Upper lobe of right lung (tissue), 1 donor: Measurements from ENCODE around the gene CD19. TPM values are rescaled to one million over a fixed set of nuclear protein-coding genes. Genes with fewer than 3 reads are reported as not detected.

Source experiments
- ATAC-seq: fragments of 200-7000 bp; cut with Tn5 transposase; one replicate; pipeline ENCODE4 v1.9.1; 2020; ENCODE audit warnings: mild to moderate bottlenecking, moderate library complexity
- DNase-seq: peaks from one replicate; pipeline ENCODE4 v3.0.0-alpha.2; 2020
- H3K27ac ChIP-seq: fragments of 200-600 bp; one replicate; pipeline ENCODE4 v1.8.0; 2022
- H3K27me3 ChIP-seq: fragments of 200-600 bp; one replicate; pipeline ENCODE4 v1.8.0; 2022; ENCODE audit warnings: mild to moderate bottlenecking
- H3K36me3 ChIP-seq: fragments of 200-600 bp; one replicate; pipeline ENCODE4 v1.8.0; 2022
- H3K4me1 ChIP-seq: fragments of 200-600 bp; one replicate; pipeline ENCODE4 v1.8.0; 2022
- H3K4me3 ChIP-seq: fragments of 200-600 bp; one replicate; pipeline ENCODE4 v1.8.0; 2022; ENCODE audit warnings: mild to moderate bottlenecking
- H3K9me3 ChIP-seq: fragments of 200-600 bp; one replicate; pipeline ENCODE4 v1.8.0; 2022
- intact Hi-C: fragments of 100-400 bp; cut with DNase I; formaldehyde crosslinking; loops from one replicate; pipeline ENCODE4 v1.11.0; 2022
- total RNA-seq: library from RNA; stranded (reverse); fragmentation: NEBNext Ultra II Directional; extraction: Animal tissue kit (Norgen Biotek cat#: 25700); gene quantifications from one replicate; pipeline ENCODE4 v1.2.1, GENCODE V29; 2021
- TF ChIP-seq, protein P1 (sequence below): fragments of 200-600 bp; IDR thresholded peaks from one replicate; pipeline ENCODE4 v1.8.0; 2022; ENCODE audit warnings: antibody characterized with exemption
- donor health status: DM: no; HTN: yes; CAD: no; lungs with severe emphysema.

Gene CD19
- total RNA-seq, 1 donor from 2014 or later = not detected

DNA sequence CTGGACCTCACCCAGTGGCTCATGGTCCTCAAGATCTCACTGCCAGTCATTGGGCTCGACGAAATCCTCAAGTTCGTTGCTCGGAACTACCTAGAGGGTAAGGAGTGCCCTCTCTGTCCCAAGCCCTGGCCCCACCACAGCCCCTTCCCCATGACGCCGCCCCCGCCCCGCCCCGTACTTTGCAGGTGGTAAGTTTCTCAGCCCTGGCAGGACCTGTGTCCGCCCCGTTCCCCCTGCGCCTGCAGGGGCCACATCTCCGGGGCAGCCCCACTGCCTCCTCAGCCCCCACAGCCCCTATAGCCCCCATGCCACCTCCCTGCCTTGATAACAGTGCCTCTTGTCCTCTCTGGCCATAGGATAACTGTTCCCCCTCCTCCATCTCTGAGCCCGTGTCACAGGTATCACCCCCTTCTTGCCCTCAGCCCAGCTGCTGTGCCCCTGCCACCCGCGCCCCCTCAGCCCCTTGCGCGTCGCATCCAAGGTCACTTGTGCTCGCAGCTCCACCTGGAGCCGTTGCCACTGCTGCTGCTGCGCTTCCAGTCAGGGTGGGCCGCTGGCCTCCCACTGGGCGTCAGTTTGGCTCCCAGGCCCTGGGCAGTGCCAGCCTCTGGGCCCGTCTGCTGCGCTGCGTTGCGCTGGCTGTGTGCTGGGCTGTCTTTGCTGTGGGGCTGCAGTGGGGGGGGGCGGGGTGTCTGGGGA, 28.3 kb upstream of the CD19 start:
- peak; percentile 6 for ATAC-seq
- Histone ChIP-seq H3K27ac (no peak overlapping the region), H3K4me1 (no peaks in the 10 kb centered on the region), H3K9me3 (no peaks in the 10 kb centered on the region), H3K4me3 (no peak overlapping the region), H3K36me3 (peaks cover 30% of the 10 kb centered on the region), H3K27me3 (no peaks in the 10 kb centered on the region)
- intact Hi-C loops = no loop called here
- TF ChIP-seq, protein P1, sequence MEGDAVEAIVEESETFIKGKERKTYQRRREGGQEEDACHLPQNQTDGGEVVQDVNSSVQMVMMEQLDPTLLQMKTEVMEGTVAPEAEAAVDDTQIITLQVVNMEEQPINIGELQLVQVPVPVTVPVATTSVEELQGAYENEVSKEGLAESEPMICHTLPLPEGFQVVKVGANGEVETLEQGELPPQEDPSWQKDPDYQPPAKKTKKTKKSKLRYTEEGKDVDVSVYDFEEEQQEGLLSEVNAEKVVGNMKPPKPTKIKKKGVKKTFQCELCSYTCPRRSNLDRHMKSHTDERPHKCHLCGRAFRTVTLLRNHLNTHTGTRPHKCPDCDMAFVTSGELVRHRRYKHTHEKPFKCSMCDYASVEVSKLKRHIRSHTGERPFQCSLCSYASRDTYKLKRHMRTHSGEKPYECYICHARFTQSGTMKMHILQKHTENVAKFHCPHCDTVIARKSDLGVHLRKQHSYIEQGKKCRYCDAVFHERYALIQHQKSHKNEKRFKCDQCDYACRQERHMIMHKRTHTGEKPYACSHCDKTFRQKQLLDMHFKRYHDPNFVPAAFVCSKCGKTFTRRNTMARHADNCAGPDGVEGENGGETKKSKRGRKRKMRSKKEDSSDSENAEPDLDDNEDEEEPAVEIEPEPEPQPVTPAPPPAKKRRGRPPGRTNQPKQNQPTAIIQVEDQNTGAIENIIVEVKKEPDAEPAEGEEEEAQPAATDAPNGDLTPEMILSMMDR = no peak
- no peak for DNase-seq

DNA sequence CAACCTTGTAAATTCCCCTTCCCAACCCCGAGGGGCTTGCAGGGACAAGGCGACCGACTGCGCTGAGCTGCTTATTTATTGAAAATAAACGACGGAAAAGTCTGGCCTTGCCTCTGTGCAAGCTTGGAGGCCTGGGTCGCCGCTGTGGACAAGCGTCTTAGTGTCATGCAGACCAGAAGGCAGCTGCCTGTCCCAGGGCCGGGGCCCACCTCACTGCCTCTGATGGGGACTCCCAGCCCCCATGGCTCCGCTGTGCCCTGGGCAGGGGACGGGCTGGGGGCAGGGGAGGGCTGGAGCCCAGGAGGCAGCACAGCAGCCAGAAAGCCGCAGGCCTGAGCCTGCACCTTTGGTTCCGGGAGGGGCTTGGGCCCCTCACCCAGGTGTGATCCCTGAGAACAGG, 27.4 kb upstream of the CD19 start:
- TF ChIP-seq, protein P1 = no peak
- Histone ChIP-seq H3K27me3 (no peaks in the 10 kb centered on the region), H3K4me3 (no peak overlapping the region), H3K27ac (no peak overlapping the region), H3K36me3 (peaks cover 39% of the 10 kb centered on the region), H3K9me3 (no peaks in the 10 kb centered on the region), H3K4me1 (no peaks in the 10 kb centered on the region)
- intact Hi-C loops = no loop called here
- DNase-seq = no peak
- ATAC-seq = no peak

DNA sequence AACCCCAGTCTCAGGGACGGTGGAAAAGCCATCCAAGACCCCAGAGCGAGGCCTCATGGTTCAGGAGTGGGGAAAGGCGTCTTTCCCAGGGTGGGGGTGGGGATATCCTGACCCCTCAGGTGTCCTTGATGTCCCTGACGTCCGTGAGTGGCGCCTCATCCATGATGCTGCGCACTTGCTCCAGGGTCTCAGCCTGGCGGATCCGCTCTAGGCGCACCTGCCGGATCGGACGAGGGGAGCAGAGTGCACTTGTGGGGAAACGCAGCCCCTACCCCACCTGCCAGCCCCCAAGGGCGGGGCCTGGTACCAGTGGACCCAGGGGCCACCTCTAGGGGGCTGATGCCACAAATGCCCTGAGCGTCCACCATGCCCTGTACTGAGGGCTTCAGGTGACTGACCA, 26.9 kb upstream of the CD19 start:
- intact Hi-C loops = no loop called here
- ATAC-seq (no peak), DNase-seq (no peak)
- Histone ChIP-seq H3K36me3 (peaks cover 40% of the 10 kb centered on the region), H3K4me3 (no peak overlapping the region), H3K4me1 (no peaks in the 10 kb centered on the region), H3K27me3 (no peaks in the 10 kb centered on the region), H3K9me3 (no peaks in the 10 kb centered on the region), H3K27ac (no peak overlapping the region)
- TF ChIP-seq, protein P1 = no peak

DNA sequence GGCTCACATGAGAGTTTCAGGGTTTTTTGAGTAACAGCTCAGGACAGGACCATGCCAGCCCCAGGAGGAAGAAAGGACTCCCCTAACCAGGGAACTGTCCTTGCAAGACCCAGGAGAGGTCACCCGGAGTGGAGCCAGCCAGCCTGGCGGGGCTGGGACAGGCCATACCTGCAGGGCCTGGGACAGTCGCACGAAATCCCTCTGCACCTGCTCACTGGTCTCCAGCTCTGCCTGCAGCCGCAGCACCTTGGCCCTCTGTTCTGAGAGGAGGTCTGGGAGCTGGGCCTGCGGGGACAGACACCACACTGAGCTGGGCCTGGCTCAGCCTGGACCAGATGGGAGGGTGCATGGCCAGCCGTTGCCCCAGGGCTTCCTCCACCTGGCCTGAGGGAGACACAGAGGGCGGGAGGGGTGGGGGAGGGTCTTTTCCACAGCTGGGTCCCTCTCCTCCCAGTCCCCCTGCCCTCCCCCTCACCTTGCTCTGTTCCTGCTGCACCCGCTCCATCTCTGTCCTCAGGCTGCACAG, 26.5 kb upstream of the CD19 start:
- DNase-seq (no peak), ATAC-seq (no peak)
- no peak overlapping the region for H3K4me3 ChIP-seq
- H3K36me3 ChIP-seq = peaks cover 40% of the 10 kb centered on the region
- H3K9me3 ChIP-seq = no peaks in the 10 kb centered on the region
- H3K27me3 ChIP-seq = no peaks in the 10 kb centered on the region
- intact Hi-C loops = no loop called here
- TF ChIP-seq, protein P1 = no peak
- H3K27ac ChIP-seq = no peak overlapping the region
- no peaks in the 10 kb centered on the region for H3K4me1 ChIP-seq

DNA sequence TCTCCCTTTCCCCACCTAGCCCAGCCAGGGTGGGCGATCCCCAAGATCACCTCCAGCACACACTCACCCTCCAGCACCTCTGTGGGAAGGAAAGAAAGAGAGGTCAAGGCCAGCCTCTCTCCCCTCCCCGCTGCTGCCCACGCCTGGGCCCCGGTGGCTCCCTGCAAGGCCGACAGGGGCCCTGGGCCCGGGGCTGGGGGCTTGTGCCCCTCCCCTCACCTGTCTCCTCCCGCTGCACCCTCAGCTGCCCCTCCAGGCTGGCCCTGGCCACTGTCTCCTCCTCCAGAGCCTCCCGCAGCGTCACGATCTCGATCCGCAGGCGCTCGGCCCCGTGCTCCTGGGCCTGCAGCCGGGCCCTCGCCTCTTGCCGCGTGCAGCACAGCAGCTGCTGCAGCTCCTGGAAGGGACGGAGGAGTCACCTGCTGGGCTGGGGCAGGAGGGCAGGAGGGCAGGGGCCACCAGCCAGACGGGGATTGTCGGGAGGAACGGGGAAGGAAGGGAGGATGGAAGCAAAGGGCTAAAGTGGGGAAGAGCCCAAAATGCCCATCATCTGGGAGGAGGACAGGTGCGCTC, 25.9 kb upstream of the CD19 start:
- peaks cover 44% of the 10 kb centered on the region for H3K36me3 ChIP-seq
- intact Hi-C loops = no loop called here
- no peaks in the 10 kb centered on the region for H3K4me1 ChIP-seq
- TF ChIP-seq, protein P1 = no peak
- no peak overlapping the region for H3K27ac ChIP-seq
- ATAC-seq = no peak
- no peak for DNase-seq
- H3K27me3 ChIP-seq = no peaks in the 10 kb centered on the region
- H3K9me3 ChIP-seq = no peaks in the 10 kb centered on the region
- no peak overlapping the region for H3K4me3 ChIP-seq
